ENCODE measurements around the gene ESPNL. TPM values are rescaled to one million over a fixed set of nuclear protein-coding genes. Genes with fewer than 3 reads are reported as not detected.

Gene ESPNL
- total RNA-seq, 4 donors from 2014 or later, result 0.22 to 0.68 TPM; not detected in 2

- no peak for TF ChIP-seq CTCF (IDR thresholded peaks at IDR 0.05; ENCODE audit: low read depth)
These were observed 58.5 kb downstream of the ESPNL start, which contains the start of gene ERFE for GRCh38 chr2:238158509-238159070. Gene ERFE, plus strand, starts transcription at chr2:238158970. Its CDS starts 38 bp downstream, at chr2:238159008.

GRCh38 chr2:238159071-238159539 is 59.0 kb downstream of the ESPNL start:
- TF ChIP-seq CTCF (IDR thresholded peaks at IDR 0.05; ENCODE audit: low read depth), result no peak

GRCh38 chr2:238159661-238160205 is 59.6 kb downstream of the ESPNL start:
- no peak for TF ChIP-seq CTCF (IDR thresholded peaks at IDR 0.05; ENCODE audit: low read depth)

- TF ChIP-seq CTCF (IDR thresholded peaks at IDR 0.05; ENCODE audit: low read depth), result no peak
These were observed 60.3 kb downstream of the ESPNL start for GRCh38 chr2:238160206-238161129.

GRCh38 chr2:238161291-238162051 is 61.3 kb downstream of the ESPNL start:
- no peak for TF ChIP-seq CTCF (IDR thresholded peaks at IDR 0.05; ENCODE audit: low read depth)

GRCh38 chr2:238162251-238162845 is 62.2 kb downstream of the ESPNL start:
- TF ChIP-seq CTCF (IDR thresholded peaks at IDR 0.05; ENCODE audit: low read depth), result no peak

Measured in subcutaneous adipose tissue (tissue), 4 donors.